AML-193 (cell line): ENCODE data around the gene LAMTOR5.
A peak's percentile ranks its signal among the peaks of the same experiment; 100 is the strongest.
"Not testable (repeated sequence)": the region's sequence is repeated elsewhere in the genome, so short reads cannot be mapped to it uniquely, and the experiment has no call there.

Experiments used
- DNase-seq, 2 experiments: peaks; one replicate each; lab custom pipeline; 2025; lab: John Stamatoyannopoulos, UW

The LAMTOR5 gene

DNA sequence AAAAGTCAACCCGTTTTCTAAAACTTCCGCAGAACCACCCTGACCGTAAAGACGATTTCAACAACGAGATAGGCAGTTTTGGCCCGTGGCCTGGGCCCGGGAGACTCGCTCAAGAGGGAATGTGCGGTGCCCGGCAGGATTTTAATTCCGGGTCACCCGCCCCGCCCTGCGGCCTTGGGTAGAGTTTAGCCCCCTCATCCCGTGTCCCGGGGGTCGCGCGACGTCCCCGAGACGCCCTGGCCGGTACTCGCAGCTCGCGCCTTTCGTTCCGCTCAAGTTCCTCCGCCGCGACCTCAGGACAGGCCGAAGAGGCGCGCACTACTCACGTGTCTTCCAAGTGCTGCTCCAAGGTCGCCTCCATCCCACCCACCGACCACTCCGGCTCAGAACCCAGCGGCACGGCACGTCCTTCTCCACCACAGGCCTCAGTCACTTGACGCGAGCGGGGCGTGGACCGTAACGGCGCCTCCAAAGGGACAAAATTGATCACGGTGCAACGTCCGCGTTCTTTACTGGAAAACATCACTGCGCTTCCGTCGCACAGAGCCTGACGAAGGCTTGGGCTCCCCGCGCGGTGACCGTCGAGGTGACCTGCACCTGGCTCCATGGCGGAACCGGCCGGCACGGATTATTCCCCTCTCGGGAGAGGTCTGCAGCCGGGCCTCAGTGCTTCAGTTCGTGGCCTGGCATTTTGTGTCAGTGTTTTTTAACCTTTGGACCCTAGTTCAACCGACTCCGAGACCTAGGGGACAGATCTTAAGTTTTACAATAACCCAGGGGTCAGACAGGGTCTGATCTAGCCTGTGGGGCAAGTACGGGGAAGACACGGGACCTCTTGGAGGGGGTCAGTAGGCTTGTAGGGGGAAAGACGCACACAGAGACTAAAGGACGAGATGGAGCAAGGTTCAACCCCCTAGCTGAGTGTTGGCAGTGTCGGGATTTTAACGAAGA is at the start of gene LAMTOR5:
Gene LAMTOR5, minus strand, starts transcription at position 435 of the 951 bp plus-strand sequence. Its CDS starts 74 bp downstream, at position 361.
- DNase-seq, result peak; percentile 77 to 86

DNA sequence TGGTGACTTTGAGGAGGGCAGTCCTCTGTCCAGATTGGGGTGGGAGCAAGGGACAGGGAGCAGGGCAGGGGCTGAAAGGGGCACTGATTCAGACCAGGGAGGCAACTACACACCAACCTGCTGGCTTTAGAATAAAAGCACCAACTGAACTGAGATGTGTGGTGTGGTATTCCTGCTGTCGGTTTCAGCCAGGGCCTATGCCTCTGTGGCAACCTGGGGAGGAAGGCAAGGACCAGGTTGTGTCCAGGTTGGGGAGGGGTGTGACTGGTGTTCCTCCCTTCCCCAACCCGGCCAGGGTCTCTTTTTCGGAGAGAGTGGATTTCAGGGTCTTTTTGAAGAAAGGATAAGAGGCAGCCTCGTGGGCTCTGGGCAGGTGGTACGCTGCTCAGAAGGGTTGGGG is 49.7 kb upstream of the LAMTOR5 start:
- DNase-seq, result no peak

DNA sequence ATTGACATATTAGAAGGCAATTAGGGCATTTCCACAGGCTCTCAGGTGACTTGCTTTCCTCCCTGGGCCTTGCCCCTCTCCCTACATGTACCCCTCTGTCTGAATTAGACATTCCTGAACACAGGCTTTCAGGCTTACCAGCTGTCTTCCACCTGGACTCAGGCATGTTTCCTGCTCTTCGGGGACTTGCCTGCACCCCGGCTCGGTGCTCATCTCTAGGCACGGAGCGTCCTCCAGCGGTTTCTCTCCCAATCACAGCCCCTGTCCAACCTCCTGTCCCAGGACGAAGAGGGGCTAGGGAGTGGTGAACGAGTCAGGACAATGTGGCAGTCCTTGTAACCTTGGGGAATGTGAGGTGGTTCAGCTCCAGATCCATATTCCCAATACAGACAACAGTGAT is 47.7 kb upstream of the LAMTOR5 start:
- DNase-seq, result no peak

- no peak for DNase-seq
Observed at GRCh38 chr1:110454328-110454727, 46.8 kb upstream of the LAMTOR5 start.

- DNase-seq, result no peak
Observed at GRCh38 chr1:110453829-110454228, 46.3 kb upstream of the LAMTOR5 start.

DNA sequence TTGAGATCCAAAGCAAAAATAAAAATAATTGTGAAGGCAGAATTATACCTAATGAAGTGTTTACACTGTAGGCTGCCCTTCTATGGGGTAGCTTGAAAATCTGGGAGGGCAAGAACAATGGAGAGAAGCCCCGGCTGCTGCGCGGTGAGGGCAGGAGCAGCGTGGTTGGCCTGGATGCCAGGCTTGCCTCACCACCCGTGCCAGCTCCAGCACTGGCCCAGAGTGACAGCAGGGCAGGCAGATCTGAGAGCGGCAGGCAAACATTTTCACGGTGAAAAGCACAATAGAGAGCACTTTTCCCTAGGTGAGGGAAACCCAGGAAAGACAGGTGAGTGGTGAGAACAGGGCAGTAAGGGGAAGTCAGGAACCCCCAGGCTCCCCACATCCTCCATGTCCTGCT is 44.8 kb upstream of the LAMTOR5 start:
- DNase-seq, result no peak

DNA sequence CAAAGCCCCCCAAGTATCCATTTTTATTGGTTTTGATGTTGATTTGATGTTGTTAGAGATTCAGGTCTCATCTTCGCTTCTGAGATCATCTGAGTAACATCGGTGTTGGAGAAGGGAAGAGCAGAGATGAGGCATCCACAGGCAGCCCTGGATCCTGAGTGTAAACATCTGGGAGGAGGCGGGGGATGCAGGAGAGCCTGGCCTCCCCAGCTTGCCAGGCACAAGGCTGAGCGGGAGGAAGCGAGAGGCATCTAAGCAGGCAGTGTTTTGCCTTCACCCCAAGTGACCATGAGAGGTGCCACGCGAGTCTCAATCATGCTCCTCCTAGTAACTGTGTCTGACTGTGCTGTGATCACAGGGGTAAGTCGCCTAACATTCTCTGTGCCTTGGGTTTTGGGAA is 43.4 kb upstream of the LAMTOR5 start, which contains the start of gene PROK1:
Gene PROK1, plus strand, starts transcription at position 221 of the 400 bp plus-strand sequence. Its CDS starts 68 bp downstream, at position 289.
- no peak for DNase-seq

DNA sequence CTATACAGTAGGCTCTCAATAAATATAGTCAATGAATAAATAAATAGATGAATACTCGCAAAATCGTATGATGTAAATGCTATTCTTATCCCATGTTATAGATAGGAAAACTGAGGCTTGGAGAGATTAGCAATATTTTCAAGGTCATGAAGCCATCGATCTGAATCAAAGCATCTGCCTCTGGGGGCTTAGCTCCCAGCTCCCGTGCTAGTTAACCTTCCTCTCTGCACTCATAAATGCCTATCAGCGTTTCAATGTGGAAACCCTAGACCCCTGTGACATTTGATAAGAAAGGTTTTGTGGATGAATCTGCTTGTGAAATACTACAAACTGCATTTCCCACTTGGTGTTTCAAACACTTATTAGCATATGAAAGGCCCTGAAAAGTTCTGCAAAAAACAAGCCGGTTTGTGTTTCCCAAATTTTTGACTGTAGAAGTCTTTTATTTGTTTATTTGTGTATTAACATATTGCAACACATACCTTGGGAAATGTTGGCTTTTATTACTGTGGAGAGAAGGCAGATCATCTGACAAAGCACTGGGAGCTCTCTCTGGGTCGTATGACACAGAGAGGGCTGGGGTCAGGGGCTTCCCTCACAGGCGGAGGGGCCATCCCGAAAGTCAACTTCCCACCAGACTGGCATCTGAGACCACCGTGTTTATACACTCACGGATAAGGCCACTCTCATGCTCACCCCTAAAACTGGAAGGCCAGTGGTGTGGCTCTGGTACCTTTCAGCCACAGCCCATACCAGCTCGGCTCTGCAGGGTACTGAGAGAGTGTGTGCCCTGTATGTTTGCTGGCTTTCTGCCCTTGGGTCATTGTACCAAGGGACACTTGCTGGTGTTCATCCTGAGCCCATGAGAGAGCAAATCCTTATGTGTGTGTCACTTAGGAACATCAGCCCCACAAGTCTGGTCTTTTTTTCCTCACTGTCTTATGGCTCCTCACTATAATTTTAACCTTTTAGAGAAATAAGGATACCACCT is 42.5 kb upstream of the LAMTOR5 start:
- no peak for DNase-seq

DNA sequence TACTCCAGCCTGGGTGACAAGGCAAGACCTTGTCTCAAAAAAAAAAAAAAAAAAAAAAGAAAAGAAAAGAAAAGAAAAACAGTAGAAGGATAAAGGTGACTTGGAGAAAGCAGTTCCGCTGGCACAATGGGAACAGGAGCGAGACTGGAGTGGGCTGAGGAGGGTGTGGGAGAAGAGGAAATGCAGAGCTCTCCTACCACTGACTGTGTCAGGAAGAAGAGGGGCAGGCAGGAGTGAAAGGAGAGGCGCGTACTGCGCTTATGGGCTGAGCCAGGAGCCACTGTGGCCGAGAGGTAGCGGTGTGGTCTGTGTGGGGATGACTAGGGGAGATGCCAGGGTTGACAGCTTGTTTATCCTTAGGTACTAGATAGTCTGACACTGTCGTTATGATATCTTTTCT is 37.1 kb upstream of the LAMTOR5 start:
- DNase-seq, result no peak

- DNase-seq, result no peak
Observed at GRCh38 chr1:110443451-110443850, 36.0 kb upstream of the LAMTOR5 start.

DNA sequence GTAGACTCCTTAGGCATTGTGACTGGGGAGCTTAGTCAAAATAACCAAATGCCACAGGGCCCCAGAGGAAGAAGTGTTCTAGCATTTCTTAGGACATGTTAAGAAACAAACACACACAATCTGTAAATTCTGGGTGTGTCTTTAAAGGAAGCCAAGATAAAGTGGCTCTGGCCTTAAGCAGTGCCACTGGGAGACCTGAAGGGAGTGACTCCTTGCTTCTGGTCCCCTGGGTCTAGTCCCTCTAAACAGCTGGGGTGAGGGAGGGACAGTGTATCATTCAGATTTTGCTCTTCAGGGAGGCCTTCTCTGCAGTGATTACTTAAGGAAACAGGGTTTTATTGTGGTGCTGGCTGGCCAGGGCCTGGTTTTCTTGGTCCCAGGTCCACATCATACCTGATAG is 34.4 kb upstream of the LAMTOR5 start:
- no peak for DNase-seq

GRCh38 chr1:110440877-110441276 is 33.4 kb upstream of the LAMTOR5 start:
- no peak for DNase-seq

DNA sequence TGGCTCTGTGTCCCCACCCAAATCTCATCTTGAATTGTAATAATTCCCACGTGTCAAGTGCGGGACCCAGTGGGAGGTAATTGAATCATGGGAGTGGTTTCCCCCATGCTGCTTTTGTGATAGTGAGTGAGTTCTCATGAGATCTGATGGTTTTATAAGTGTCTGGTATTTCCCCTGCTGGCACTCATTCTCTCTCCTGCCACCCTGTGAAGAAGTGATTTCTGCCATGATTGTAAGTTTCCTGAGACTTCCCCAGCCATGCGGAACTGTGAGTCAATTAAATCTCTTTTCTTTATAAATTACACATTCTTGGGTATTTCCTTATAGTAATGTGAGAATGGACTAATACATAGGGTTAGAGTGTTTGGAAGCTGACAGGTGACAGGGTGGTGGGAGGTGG is 32.4 kb upstream of the LAMTOR5 start:
- DNase-seq, result not testable (repeated sequence)

DNA sequence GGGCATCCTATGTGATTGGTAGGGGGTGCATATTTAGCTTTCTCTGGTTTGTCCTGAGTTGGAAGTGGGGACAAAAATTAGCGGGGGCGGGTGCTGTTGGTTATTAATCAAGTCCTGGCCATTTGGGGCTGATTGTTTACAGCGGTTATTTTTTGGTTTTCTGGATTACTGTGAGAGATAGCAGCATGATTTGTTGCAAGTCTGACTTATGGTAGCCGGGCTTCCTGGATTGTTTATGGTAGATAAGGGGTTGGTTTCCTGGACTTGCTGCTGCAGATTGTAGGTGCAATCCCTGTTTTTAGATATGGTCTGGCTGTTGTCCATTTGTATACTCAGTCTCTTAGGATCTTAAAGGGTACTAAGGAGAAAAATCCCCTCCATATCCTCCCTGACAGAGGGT is 31.4 kb upstream of the LAMTOR5 start:
- DNase-seq, result no peak

GRCh38 chr1:110437645-110438299 is 30.3 kb upstream of the LAMTOR5 start:
- not testable (repeated sequence) for DNase-seq

DNA sequence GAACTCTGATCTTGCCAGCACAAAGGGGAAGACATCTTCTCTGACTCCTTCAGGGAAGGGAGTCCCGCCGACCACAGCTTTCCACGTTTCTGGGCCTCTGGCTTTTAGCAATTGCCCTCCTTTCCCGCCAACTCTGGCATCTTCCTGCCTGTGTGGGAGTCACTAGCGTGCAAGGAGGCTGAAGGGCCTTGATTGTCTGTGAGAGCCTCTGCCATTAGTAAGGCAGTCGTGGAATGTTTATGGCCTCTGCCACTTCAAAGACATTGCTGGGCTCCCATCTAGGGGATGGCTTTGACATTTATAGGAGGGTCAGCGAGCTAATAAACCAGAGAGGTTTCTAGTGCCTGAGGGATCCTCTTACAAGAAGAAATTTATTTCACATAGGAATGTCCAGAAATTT is 29.1 kb upstream of the LAMTOR5 start:
- no peak for DNase-seq

DNA sequence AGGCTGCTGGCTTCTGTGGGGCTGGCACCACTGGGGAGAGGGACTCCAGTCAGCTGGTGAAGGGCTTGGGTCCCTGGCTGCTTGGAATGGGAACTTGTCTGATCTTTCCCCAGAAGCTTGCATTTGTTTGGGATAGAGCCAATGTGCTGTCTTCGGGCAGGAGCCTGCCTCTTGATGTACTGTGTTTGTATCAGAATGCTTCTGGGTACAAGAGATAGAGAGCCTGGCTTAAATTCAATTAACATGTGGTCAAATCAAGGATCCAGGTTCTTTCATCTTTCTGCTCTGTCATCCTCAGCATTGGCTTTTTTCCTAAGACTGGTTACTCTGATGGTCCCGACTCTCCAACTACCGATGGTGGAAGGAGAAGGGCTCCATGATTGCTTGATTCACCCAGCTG is 27.5 kb upstream of the LAMTOR5 start:
- no peak for DNase-seq

GRCh38 chr1:110433803-110434202 is 26.3 kb upstream of the LAMTOR5 start:
- DNase-seq, result peak; percentile 78 to 85

DNA sequence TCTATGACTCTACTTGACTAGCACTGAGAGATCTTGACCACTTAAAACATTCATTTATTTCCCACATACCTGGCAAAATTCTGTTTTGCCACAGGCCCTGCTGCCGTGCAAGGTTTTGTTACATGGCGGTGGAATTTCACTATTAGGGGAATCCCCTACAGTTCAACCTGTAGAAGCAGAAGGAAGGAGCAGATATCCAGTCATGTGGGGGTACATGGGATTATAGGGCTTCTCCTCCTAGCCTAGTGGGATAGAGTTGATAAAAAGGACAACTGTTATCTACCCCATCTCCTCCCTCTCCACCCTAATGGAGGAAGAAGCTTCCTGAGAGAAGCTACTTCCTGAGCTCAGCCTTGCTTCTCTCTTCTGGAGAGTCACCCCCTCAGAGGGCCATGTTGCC is 25.7 kb upstream of the LAMTOR5 start:
- no peak for DNase-seq

- no peak for DNase-seq
Observed at GRCh38 chr1:110430901-110431300, 23.4 kb upstream of the LAMTOR5 start.

GRCh38 chr1:110430366-110430765 is 22.9 kb upstream of the LAMTOR5 start:
- peak in 1 of 2 experiments; percentile 5 for DNase-seq

- no peak for DNase-seq
Observed at GRCh38 chr1:110428946-110429345, 21.5 kb upstream of the LAMTOR5 start.
